Measurements from ENCODE around the gene ZNF469. TPM values are rescaled to one million over a fixed set of nuclear protein-coding genes. Genes with fewer than 3 reads are reported as not detected.

ZNF469 gene
- total RNA-seq, 4 donors from 2014 or later = 0.14 to 0.75 (median 0.54) TPM

- intact Hi-C loops (cut with DNase I; ENCODE audit: low total_unique reads) (no loop called here), in situ Hi-C loops (cut with MboI; ENCODE audit: low pct_ligation_motif_present in 1 of 4, low pct_unique_long_range_greater_than_20kb in 1 of 4, low sequenced_read_pairs in 3 of 4) (no loop called here)
- no peaks in the 10 kb centered on the region for H3K9me3 ChIP-seq
- 80 to 93% methylated on average over 4 to 8 of the region's 8 CpGs for WGBS, 2 donors (ENCODE audit: low coverage in 1 of 2)
- TF ChIP-seq CTCF (IDR thresholded peaks at IDR 0.05) (no peak), EP300 (IDR thresholded peaks at IDR 0.05; ENCODE audit: low read depth) (no peak), POLR2AphosphoS5 (IDR thresholded peaks at IDR 0.05) (no peak)
- H3K4me3 ChIP-seq = no peak overlapping the region
- no peaks in the 10 kb centered on the region for H3K4me1 ChIP-seq
- no peaks in the 10 kb centered on the region for H3K36me3 ChIP-seq
- H3K27me3 ChIP-seq = no peaks in the 10 kb centered on the region
- no peak overlapping the region for H3K27ac ChIP-seq
- no peak for DNase-seq
Observed at GRCh38 chr16:88343271-88343791, 39.4 kb upstream of the ZNF469 start.

GRCh38 chr16:88344411-88345030, 38.2 kb upstream of the ZNF469 start:
- TF ChIP-seq POLR2AphosphoS5 (IDR thresholded peaks at IDR 0.05) (no peak), POLR2A (IDR thresholded peaks at IDR 0.05) (no peak), EP300 (IDR thresholded peaks at IDR 0.05; ENCODE audit: low read depth) (no peak), CTCF (IDR thresholded peaks at IDR 0.05) (no peak)
- intact Hi-C loops (cut with DNase I; ENCODE audit: low total_unique reads) (no loop called here), in situ Hi-C loops (cut with MboI; ENCODE audit: low pct_ligation_motif_present in 1 of 4, low pct_unique_long_range_greater_than_20kb in 1 of 4, low sequenced_read_pairs in 3 of 4) (no loop called here)
- Histone ChIP-seq H3K4me1 (no peaks in the 10 kb centered on the region), H3K4me3 (no peak overlapping the region), H3K27ac (no peak overlapping the region), H3K36me3 (no peaks in the 10 kb centered on the region), H3K9me3 (no peaks in the 10 kb centered on the region), H3K27me3 (no peaks in the 10 kb centered on the region)
- DNase-seq = no peak
- WGBS, 2 donors (ENCODE audit: low coverage in 1 of 2) = 92% methylated on average over 18 of the region's 20 CpGs; no CpG with 5 or more reads in 1 of the 2 donors

GRCh38 chr16:88345031-88345720, 37.6 kb upstream of the ZNF469 start:
- in situ Hi-C loops (cut with MboI; ENCODE audit: low pct_ligation_motif_present in 1 of 4, low pct_unique_long_range_greater_than_20kb in 1 of 4, low sequenced_read_pairs in 3 of 4) = no loop called here
- H3K36me3 ChIP-seq = no peaks in the 10 kb centered on the region
- intact Hi-C loops (cut with DNase I; ENCODE audit: low total_unique reads) = no loop called here
- no peaks in the 10 kb centered on the region for H3K27me3 ChIP-seq
- WGBS, 2 donors (ENCODE audit: low coverage in 1 of 2) = 75% methylated on average over 18 of the region's 18 CpGs; no CpG with 5 or more reads in 1 of the 2 donors
- H3K27ac ChIP-seq = no peak overlapping the region
- TF ChIP-seq POLR2A (IDR thresholded peaks at IDR 0.05) = no peak
- TF ChIP-seq CTCF (IDR thresholded peaks at IDR 0.05) = no peak
- TF ChIP-seq EP300 (IDR thresholded peaks at IDR 0.05; ENCODE audit: low read depth) = no peak
- no peak for TF ChIP-seq POLR2AphosphoS5 (IDR thresholded peaks at IDR 0.05)
- no peaks in the 10 kb centered on the region for H3K4me1 ChIP-seq
- no peak for DNase-seq
- H3K4me3 ChIP-seq = no peak overlapping the region
- H3K9me3 ChIP-seq = no peaks in the 10 kb centered on the region

- in situ Hi-C loops (cut with MboI; ENCODE audit: low pct_ligation_motif_present in 1 of 4, low pct_unique_long_range_greater_than_20kb in 1 of 4, low sequenced_read_pairs in 3 of 4) = no loop called here
- no peaks in the 10 kb centered on the region for H3K9me3 ChIP-seq
- intact Hi-C loops (cut with DNase I; ENCODE audit: low total_unique reads) = no loop called here
- TF ChIP-seq POLR2AphosphoS5 (IDR thresholded peaks at IDR 0.05) = no peak
- TF ChIP-seq EP300 (IDR thresholded peaks at IDR 0.05; ENCODE audit: low read depth) = no peak
- TF ChIP-seq CTCF (IDR thresholded peaks at IDR 0.05) = no peak
- TF ChIP-seq POLR2A (IDR thresholded peaks at IDR 0.05) = no peak
- no peak overlapping the region for H3K27ac ChIP-seq
- 50 to 84% methylated on average over 1 to 32 of the region's 32 CpGs for WGBS, 2 donors (ENCODE audit: low coverage in 1 of 2)
- DNase-seq = no peak
- no peaks in the 10 kb centered on the region for H3K4me1 ChIP-seq
- H3K36me3 ChIP-seq = no peaks in the 10 kb centered on the region
- H3K27me3 ChIP-seq = no peaks in the 10 kb centered on the region
- H3K4me3 ChIP-seq = no peak overlapping the region
Observed at GRCh38 chr16:88345721-88346560, 36.8 kb upstream of the ZNF469 start.

Measured in transverse colon (tissue), 4 donors.